ENCODE measurements around the gene WARS2. TPM values are rescaled to one million over a fixed set of nuclear protein-coding genes. Genes with fewer than 3 reads are reported as not detected.

WARS2 gene
- total RNA-seq, 1 donor from 2014 or later: 7.9 TPM

- Mint-ChIP-seq H3K4me1 (ENCODE audit: low read depth, unreplicated experiment) (no peaks in the 10 kb centered on the region), H3K4me3 (ENCODE audit: unreplicated experiment) (peak overlapping the region; percentile 31), H3K27ac (ENCODE audit: unreplicated experiment) (no peak overlapping the region), H3K36me3 (ENCODE audit: unreplicated experiment) (no peaks in the 10 kb centered on the region), H3K27me3 (ENCODE audit: unreplicated experiment) (peaks cover 30% of the 10 kb centered on the region), H3K9me3 (ENCODE audit: unreplicated experiment) (peaks cover 8% of the 10 kb centered on the region)
- DNase-seq: peak; percentile 34
- no peak for TF ChIP-seq CTCF (IDR thresholded peaks at IDR 0.05; ENCODE audit: partially characterized antibody, unreplicated experiment)
These were observed 133.8 kb downstream of the WARS2 start for GRCh38 chr1:119006406-119007279.

- DNase-seq: no peak
- H3K27me3 Mint-ChIP-seq (ENCODE audit: unreplicated experiment): peaks cover 30% of the 10 kb centered on the region
- H3K27ac Mint-ChIP-seq (ENCODE audit: unreplicated experiment): no peak overlapping the region
- peaks cover 8% of the 10 kb centered on the region for H3K9me3 Mint-ChIP-seq (ENCODE audit: unreplicated experiment)
- TF ChIP-seq CTCF (IDR thresholded peaks at IDR 0.05; ENCODE audit: partially characterized antibody, unreplicated experiment): no peak
- H3K36me3 Mint-ChIP-seq (ENCODE audit: unreplicated experiment): no peaks in the 10 kb centered on the region
- no peaks in the 10 kb centered on the region for H3K4me1 Mint-ChIP-seq (ENCODE audit: low read depth, unreplicated experiment)
- H3K4me3 Mint-ChIP-seq (ENCODE audit: unreplicated experiment): no peak overlapping the region
These were observed 134.6 kb downstream of the WARS2 start for GRCh38 chr1:119005724-119006405.

- Mint-ChIP-seq H3K27me3 (ENCODE audit: unreplicated experiment) (peaks cover 38% of the 10 kb centered on the region), H3K36me3 (ENCODE audit: unreplicated experiment) (no peaks in the 10 kb centered on the region), H3K4me1 (ENCODE audit: low read depth, unreplicated experiment) (peaks cover 4% of the 10 kb centered on the region), H3K4me3 (ENCODE audit: unreplicated experiment) (no peak overlapping the region), H3K27ac (ENCODE audit: unreplicated experiment) (no peak overlapping the region), H3K9me3 (ENCODE audit: unreplicated experiment) (peaks cover 8% of the 10 kb centered on the region)
- TF ChIP-seq CTCF (IDR thresholded peaks at IDR 0.05; ENCODE audit: partially characterized antibody, unreplicated experiment): no peak
- DNase-seq: no peak
These were observed 135.7 kb downstream of the WARS2 start for GRCh38 chr1:119004781-119005180.

GRCh38 chr1:119004129-119004527, 136.3 kb downstream of the WARS2 start:
- no peak for DNase-seq
- Mint-ChIP-seq H3K36me3 (ENCODE audit: unreplicated experiment) (no peaks in the 10 kb centered on the region), H3K4me1 (ENCODE audit: low read depth, unreplicated experiment) (peaks cover 4% of the 10 kb centered on the region), H3K9me3 (ENCODE audit: unreplicated experiment) (peaks cover 8% of the 10 kb centered on the region), H3K4me3 (ENCODE audit: unreplicated experiment) (no peak overlapping the region), H3K27ac (ENCODE audit: unreplicated experiment) (no peak overlapping the region), H3K27me3 (ENCODE audit: unreplicated experiment) (peaks cover 41% of the 10 kb centered on the region)
- no peak for TF ChIP-seq CTCF (IDR thresholded peaks at IDR 0.05; ENCODE audit: partially characterized antibody, unreplicated experiment)
